ENCODE results near the gene GNL1. TPM values are rescaled to one million over a fixed set of nuclear protein-coding genes. Genes with fewer than 3 reads are reported as not detected.

The GNL1 gene
- total and polyA plus RNA-seq, 2 experiments from 2014 or later, result 31.4 to 42.5 TPM

DNA sequence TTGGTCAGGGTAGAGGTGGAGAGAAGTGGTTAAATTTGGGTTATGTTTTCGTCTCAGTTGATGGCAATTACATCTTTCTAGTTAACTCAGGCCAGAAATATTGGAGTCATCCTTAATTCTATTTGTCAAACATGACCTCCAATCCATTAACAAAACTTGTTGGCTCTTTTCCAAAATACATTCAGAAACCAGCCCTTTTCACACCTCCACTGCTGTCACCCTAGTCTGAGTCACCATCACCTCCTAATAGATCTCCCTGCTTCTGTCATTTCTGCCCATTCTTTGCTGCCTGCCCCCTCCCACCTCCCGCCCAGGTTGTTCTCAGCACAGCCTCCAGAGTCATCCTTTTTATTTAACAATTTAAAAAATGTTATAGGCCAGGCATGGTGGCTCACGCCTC, 12.0 kb upstream of the GNL1 start (continued):
- TF ChIP-seq, protein P1, sequence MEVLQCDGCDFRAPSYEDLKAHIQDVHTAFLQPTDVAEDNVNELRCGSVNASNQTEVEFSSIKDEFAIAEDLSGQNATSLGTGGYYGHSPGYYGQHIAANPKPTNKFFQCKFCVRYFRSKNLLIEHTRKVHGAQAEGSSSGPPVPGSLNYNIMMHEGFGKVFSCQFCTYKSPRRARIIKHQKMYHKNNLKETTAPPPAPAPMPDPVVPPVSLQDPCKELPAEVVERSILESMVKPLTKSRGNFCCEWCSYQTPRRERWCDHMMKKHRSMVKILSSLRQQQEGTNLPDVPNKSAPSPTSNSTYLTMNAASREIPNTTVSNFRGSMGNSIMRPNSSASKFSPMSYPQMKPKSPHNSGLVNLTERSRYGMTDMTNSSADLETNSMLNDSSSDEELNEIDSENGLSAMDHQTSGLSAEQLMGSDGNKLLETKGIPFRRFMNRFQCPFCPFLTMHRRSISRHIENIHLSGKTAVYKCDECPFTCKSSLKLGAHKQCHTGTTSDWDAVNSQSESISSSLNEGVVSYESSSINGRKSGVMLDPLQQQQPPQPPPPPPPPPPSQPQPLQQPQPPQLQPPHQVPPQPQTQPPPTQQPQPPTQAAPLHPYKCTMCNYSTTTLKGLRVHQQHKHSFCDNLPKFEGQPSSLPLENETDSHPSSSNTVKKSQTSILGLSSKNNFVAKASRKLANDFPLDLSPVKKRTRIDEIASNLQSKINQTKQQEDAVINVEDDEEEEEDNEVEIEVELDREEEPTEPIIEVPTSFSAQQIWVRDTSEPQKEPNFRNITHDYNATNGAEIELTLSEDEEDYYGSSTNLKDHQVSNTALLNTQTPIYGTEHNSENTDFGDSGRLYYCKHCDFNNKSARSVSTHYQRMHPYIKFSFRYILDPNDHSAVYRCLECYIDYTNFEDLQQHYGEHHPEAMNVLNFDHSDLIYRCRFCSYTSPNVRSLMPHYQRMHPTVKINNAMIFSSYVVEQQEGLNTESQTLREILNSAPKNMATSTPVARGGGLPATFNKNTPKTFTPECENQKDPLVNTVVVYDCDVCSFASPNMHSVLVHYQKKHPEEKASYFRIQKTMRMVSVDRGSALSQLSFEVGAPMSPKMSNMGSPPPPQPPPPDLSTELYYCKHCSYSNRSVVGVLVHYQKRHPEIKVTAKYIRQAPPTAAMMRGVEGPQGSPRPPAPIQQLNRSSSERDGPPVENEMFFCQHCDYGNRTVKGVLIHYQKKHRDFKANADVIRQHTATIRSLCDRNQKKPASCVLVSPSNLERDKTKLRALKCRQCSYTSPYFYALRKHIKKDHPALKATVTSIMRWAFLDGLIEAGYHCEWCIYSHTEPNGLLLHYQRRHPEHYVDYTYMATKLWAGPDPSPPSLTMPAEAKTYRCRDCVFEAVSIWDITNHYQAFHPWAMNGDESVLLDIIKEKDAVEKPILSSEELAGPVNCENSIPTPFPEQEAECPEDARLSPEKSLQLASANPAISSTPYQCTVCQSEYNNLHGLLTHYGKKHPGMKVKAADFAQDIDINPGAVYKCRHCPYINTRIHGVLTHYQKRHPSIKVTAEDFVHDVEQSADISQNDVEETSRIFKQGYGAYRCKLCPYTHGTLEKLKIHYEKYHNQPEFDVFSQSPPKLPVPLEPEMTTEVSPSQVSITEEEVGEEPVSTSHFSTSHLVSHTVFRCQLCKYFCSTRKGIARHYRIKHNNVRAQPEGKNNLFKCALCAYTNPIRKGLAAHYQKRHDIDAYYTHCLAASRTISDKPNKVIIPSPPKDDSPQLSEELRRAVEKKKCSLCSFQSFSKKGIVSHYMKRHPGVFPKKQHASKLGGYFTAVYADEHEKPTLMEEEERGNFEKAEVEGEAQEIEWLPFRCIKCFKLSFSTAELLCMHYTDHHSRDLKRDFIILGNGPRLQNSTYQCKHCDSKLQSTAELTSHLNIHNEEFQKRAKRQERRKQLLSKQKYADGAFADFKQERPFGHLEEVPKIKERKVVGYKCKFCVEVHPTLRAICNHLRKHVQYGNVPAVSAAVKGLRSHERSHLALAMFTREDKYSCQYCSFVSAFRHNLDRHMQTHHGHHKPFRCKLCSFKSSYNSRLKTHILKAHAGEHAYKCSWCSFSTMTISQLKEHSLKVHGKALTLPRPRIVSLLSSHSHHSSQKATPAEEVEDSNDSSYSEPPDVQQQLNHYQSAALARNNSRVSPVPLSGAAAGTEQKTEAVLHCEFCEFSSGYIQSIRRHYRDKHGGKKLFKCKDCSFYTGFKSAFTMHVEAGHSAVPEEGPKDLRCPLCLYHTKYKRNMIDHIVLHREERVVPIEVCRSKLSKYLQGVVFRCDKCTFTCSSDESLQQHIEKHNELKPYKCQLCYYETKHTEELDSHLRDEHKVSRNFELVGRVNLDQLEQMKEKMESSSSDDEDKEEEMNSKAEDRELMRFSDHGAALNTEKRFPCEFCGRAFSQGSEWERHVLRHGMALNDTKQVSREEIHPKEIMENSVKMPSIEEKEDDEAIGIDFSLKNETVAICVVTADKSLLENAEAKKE (CRISPR knock-in tag; IDR thresholded peaks at IDR 0.05), result no peak
- TF ChIP-seq STAT1 (IDR thresholded peaks at IDR 0.05; ENCODE audit: unreplicated experiment) (no peak), POLR2AphosphoS5 (IDR thresholded peaks at IDR 0.05; ENCODE audit: low read depth) (no peak), ZNF331 (CRISPR knock-in tag; IDR thresholded peaks at IDR 0.05; ENCODE audit: low read depth) (no peak)
- TF ChIP-seq, protein P2, sequence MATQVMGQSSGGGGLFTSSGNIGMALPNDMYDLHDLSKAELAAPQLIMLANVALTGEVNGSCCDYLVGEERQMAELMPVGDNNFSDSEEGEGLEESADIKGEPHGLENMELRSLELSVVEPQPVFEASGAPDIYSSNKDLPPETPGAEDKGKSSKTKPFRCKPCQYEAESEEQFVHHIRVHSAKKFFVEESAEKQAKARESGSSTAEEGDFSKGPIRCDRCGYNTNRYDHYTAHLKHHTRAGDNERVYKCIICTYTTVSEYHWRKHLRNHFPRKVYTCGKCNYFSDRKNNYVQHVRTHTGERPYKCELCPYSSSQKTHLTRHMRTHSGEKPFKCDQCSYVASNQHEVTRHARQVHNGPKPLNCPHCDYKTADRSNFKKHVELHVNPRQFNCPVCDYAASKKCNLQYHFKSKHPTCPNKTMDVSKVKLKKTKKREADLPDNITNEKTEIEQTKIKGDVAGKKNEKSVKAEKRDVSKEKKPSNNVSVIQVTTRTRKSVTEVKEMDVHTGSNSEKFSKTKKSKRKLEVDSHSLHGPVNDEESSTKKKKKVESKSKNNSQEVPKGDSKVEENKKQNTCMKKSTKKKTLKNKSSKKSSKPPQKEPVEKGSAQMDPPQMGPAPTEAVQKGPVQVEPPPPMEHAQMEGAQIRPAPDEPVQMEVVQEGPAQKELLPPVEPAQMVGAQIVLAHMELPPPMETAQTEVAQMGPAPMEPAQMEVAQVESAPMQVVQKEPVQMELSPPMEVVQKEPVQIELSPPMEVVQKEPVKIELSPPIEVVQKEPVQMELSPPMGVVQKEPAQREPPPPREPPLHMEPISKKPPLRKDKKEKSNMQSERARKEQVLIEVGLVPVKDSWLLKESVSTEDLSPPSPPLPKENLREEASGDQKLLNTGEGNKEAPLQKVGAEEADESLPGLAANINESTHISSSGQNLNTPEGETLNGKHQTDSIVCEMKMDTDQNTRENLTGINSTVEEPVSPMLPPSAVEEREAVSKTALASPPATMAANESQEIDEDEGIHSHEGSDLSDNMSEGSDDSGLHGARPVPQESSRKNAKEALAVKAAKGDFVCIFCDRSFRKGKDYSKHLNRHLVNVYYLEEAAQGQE (IDR thresholded peaks at IDR 0.05; ENCODE audit: unreplicated experiment), result no peak

DNA sequence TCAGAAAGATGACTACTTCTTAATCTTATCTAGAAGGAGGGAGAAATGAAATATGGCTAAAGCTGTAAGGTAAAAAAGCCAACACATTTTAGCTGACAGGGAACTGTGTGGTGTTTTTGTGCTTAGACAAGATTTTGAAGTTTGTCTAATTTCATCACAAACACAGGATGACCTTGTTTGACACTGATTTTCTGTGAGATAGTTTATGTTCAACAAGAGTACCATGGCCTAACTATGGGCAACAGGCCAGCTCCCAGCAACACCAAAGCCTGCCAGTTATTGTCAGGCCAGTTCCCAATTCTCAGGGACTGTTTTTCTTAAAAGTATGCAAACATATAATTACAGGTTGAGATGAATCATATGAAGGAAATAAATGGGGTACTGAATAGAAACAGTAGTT, 9.5 kb upstream of the GNL1 start:
- H3F3A ChIP-seq (replicated peaks; ENCODE audit: low read depth), result peaks cover 10% of the 10 kb centered on the region; the same call in 1 of the 2 replicates
- TF ChIP-seq CREB1 (CRISPR knock-in tag; IDR thresholded peaks at IDR 0.05; ENCODE audit: low read depth), result no peak
- no peak for TF ChIP-seq ZNF114 (CRISPR knock-in tag; IDR thresholded peaks at IDR 0.05)
- no peak for TF ChIP-seq POLR2AphosphoS5 (IDR thresholded peaks at IDR 0.05; ENCODE audit: low read depth)

More for the DNA sequence above, 9.5 kb upstream of the GNL1 start:
- Mint-ChIP-seq H3K36me3 (ENCODE audit: low read depth) (peaks cover 28% of the 10 kb centered on the region), H3K27me3 (ENCODE audit: insufficient read depth, low read depth, poor library complexity) (peaks cover 8% of the 10 kb centered on the region), H3K9me3 (no peaks in the 10 kb centered on the region), H3K27ac (no peak overlapping the region), H3K4me1 (peaks cover 6% of the 10 kb centered on the region), H3K4me3 (peak overlapping the region; percentile 6; the same call in 1 of the 3 replicates)
- ATAC-seq (no peak), DNase-seq (ENCODE audit: low spot score) (no peak)
- H3K27me3 ChIP-seq (ENCODE audit: insufficient read depth), result peaks cover 6% of the 10 kb centered on the region; the same call in 1 of the 2 replicates
- H4K20me1 ChIP-seq (replicated peaks; ENCODE audit: insufficient read depth), result peaks cover 18% of the 10 kb centered on the region; the same call in 1 of the 2 replicates
- H3K79me2 ChIP-seq (replicated peaks; ENCODE audit: insufficient read depth), result peaks cover 2% of the 10 kb centered on the region; the same call in 1 of the 2 replicates
- no peak overlapping the region for H3K4me3 ChIP-seq
- 0 out of 2 replicates have a peak, but pooled peaks cover 4% of the 10 kb centered on the region for H3K36me3 ChIP-seq (ENCODE audit: insufficient read depth)
- H3K4me1 ChIP-seq (ENCODE audit: insufficient read depth), result no peaks in the 10 kb centered on the region
- H3K4me2 ChIP-seq, result no peak overlapping the region
- peak overlapping the region; percentile 45; the same call in 1 of the 2 replicates for H3K27ac ChIP-seq (ENCODE audit: low read depth)
- H3K9me2 ChIP-seq (ENCODE audit: insufficient read depth), result no peaks in the 10 kb centered on the region
- H2AFZ ChIP-seq, result no peak overlapping the region
